Testis (tissue), 2 donors: ENCODE measurements around the gene SNX13.

ENCODE experiments used
- POLR2A ChIP-seq: fragments of 450-650 bp; IDR thresholded peaks from one replicate; pipeline ENCODE4 v1.6.1; 2017; ENCODE audit warnings: antibody characterized with exemption, mild to moderate bottlenecking, moderate library complexity
- TF ChIP-seq, protein P1 (sequence below), 3 experiments: fragments of 450-650 bp in 2 of 3; fragments of 200-600 bp in 1 of 3; sonication (generic) in 1 of 3; IDR thresholded peaks; one replicate each; pipeline ENCODE4 v1.5.1; 2016 to 2019; ENCODE audit warnings: antibody characterized with exemption in 3 of 3, mild to moderate bottlenecking in 2 of 3, moderate library complexity in 1 of 3

DNA sequence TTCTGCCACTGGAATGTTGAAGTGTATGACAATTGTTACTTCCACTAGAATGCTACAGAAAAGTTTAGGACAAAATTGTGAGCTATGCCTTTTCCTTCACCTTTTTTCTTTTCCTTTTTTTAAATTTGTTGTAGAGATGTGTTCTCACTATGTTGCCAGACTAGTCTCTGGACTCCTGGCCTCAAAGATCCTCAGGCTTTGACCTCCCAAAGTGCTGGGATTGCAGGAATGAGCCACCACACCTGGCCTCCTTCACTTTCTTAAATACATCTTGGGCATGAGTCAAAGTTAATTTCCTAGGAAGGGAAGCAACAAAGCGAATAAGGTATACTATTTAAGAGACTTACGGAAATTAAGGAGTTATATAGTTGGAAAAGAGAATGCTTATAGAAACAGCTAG is 2.7 kb upstream of the SNX13 start:
- TF ChIP-seq, protein P1, sequence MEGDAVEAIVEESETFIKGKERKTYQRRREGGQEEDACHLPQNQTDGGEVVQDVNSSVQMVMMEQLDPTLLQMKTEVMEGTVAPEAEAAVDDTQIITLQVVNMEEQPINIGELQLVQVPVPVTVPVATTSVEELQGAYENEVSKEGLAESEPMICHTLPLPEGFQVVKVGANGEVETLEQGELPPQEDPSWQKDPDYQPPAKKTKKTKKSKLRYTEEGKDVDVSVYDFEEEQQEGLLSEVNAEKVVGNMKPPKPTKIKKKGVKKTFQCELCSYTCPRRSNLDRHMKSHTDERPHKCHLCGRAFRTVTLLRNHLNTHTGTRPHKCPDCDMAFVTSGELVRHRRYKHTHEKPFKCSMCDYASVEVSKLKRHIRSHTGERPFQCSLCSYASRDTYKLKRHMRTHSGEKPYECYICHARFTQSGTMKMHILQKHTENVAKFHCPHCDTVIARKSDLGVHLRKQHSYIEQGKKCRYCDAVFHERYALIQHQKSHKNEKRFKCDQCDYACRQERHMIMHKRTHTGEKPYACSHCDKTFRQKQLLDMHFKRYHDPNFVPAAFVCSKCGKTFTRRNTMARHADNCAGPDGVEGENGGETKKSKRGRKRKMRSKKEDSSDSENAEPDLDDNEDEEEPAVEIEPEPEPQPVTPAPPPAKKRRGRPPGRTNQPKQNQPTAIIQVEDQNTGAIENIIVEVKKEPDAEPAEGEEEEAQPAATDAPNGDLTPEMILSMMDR (IDR thresholded peaks at IDR 0.05): no peak
- TF ChIP-seq POLR2A: no peak
